ENCODE measurements around the gene UBALD2. TPM values are rescaled to one million over a fixed set of nuclear protein-coding genes. Genes with fewer than 3 reads are reported as not detected.

The UBALD2 gene
- total and polyA plus RNA-seq, 2 of the 8 experiments (the other 6 are each of a cell fraction or from before 2014, with no cell fraction given): 17.8 to 22.6 TPM

DNA sequence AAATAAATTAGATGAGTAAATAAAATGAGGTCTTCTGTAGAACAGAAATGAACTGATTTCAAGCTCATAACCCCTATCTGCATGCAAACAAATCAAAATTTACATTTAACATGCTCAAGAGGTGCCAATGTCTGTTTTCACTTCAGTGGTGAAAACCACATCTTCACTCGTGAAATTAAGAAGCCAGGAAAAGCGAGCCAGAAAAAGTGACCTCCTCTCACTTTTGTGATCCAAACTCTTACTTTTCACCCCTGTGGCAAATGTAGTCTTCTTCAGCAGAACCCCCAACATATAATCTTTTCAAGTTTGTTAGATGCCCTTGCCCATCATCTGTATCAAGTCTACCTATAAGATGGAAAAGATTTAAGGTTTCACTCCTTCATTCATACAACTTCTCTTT is 52.4 kb downstream of the UBALD2 start:
- no peaks in the 10 kb centered on the region for H3K23me2 ChIP-seq (ENCODE audit: low read depth, low read length)
- H3K4ac ChIP-seq (replicated peaks; ENCODE audit: insufficient read length, low read depth, low read length): no peak overlapping the region
- H3K79me1 ChIP-seq (ENCODE audit: low read depth, low read length): peaks cover 2% of the 10 kb centered on the region; the same call in 1 of the 2 replicates
- no peak overlapping the region for H3K14ac ChIP-seq (ENCODE audit: insufficient read length)
- DNase-seq (ENCODE audit: low read depth in 1 of 2, low spot score in 2 of 2) (no peak), FAIRE-seq (no peak)
- H3K27ac ChIP-seq (ENCODE audit: low read depth, low read length): no peak overlapping the region
- H4K5ac ChIP-seq (ENCODE audit: insufficient read length, low read depth, low read length): no peak overlapping the region
- H2BK120ac ChIP-seq (replicated peaks; ENCODE audit: low read depth, low read length): no peak overlapping the region
- no peaks in the 10 kb centered on the region for H3K4me1 ChIP-seq (replicated peaks in 1 of 4; ENCODE audit: control insufficient read depth in 3 of 4, insufficient read depth in 4 of 4, low read length in 3 of 4)
- H3K9ac ChIP-seq (replicated peaks in 1 of 4; ENCODE audit: extremely low read depth in 1 of 4, low read depth in 3 of 4, low read length in 3 of 4): no peak overlapping the region
- CTCF ChIA-PET (ENCODE audit: partially characterized antibody): interaction anchor here (2.2 kb wide), 1 partner anchor 80 kb away, joined by 12 read pairs; no protein-coding TSS in a partner anchor
- no peaks in the 10 kb centered on the region for H3K79me2 ChIP-seq (ENCODE audit: control insufficient read depth in 1 of 2, insufficient read depth in 2 of 2, low read length in 2 of 2)
- no peak overlapping the region for H4K91ac ChIP-seq (replicated peaks; ENCODE audit: insufficient read length, low read length)
- H4K20me1 ChIP-seq (replicated peaks in 1 of 2; ENCODE audit: control insufficient read depth in 1 of 2, insufficient read depth in 2 of 2, low read length in 2 of 2): no peaks in the 10 kb centered on the region
- no peaks in the 10 kb centered on the region for H3K27me3 ChIP-seq (replicated peaks in 1 of 4; ENCODE audit: control insufficient read depth in 3 of 4, extremely low read depth in 1 of 4, insufficient read depth in 3 of 4, low read length in 3 of 4)
- no peak overlapping the region for H2AK5ac ChIP-seq (ENCODE audit: low read depth, low read length)
- H3K4me2 ChIP-seq (ENCODE audit: insufficient read depth in 1 of 2, low read depth in 2 of 2, low read length in 2 of 2): no peak overlapping the region
- no peak overlapping the region for H2BK15ac ChIP-seq (ENCODE audit: low read length)
- no peaks in the 10 kb centered on the region for H3K9me3 ChIP-seq (ENCODE audit: insufficient read depth in 2 of 2, low read depth in 1 of 2, low read length in 1 of 2)
- H3K18ac ChIP-seq (ENCODE audit: extremely low read depth, low read length): no peak overlapping the region
- no peak overlapping the region for H2BK5ac ChIP-seq (ENCODE audit: low read depth, low read length)
- no peak overlapping the region for H2BK12ac ChIP-seq (ENCODE audit: low read depth, low read length)
- H2AFZ ChIP-seq (ENCODE audit: low read length): no peak overlapping the region
- H4K8ac ChIP-seq (ENCODE audit: extremely low read depth, insufficient read depth, low read length): no peak overlapping the region
- H3K36me3 ChIP-seq (ENCODE audit: control insufficient read depth in 2 of 4, insufficient read depth in 4 of 4, low read length in 3 of 4): peaks cover 4 to 15% (median 13%) of the 10 kb centered on the region in 4 experiments; a peak in 7 of 8 replicates
- H2BK20ac ChIP-seq (ENCODE audit: low read length): no peak overlapping the region
- no peak overlapping the region for H3K23ac ChIP-seq (ENCODE audit: insufficient read length)
- H3K4me3 ChIP-seq (ENCODE audit: extremely low read depth in 1 of 4, insufficient read depth in 2 of 4, low read depth in 3 of 4, low read length in 4 of 4): no peak overlapping the region
- WGBS, 2 experiments (ENCODE audit: extremely low coverage in 1 of 2, insufficient coverage in 1 of 2, insufficient read length in 1 of 2, insufficient replicate concordance in 2 of 2, low coverage in 1 of 2, low lambda C conversion rate in 2 of 2, missing lambda C conversion rate in 1 of 2): 86% methylated on average over 2 of the region's 2 CpGs; no CpG with 5 or more reads in 1 of the 2 experiments
- no peak overlapping the region for H3K56ac ChIP-seq (replicated peaks; ENCODE audit: insufficient read length, low read depth, low read length)
- POLR2A ChIA-PET (ENCODE audit: partially characterized antibody): interaction anchor here (1.2 kb wide), 1 partner anchor 14 kb away, joined by 3 read pairs; no protein-coding TSS in a partner anchor
- TF ChIP-seq HDAC6 (IDR thresholded peaks at IDR 0.05; ENCODE audit: low read depth, low read length) (no peak), CHD1 (IDR thresholded peaks at IDR 0.05; ENCODE audit: low read depth, low read length) (no peak), POLR2A (IDR thresholded peaks at IDR 0.05; ENCODE audit: control extremely low read depth in 1 of 2, low read depth in 2 of 2, low read length in 2 of 2) (no peak), SIRT6 (IDR thresholded peaks at IDR 0.05; ENCODE audit: low read length) (no peak), TBP (IDR thresholded peaks at IDR 0.05; ENCODE audit: low read depth, low read length) (no peak)

Data from H1 (cell line).